Tibial nerve (tissue), 3 donors: ENCODE data around the gene LANCL2.

Experiments used
- CTCF ChIP-seq, 5 experiments: fragments of 200-600 bp in 3 of 5; fragments of 450-650 bp in 2 of 5; sonication (generic) in 3 of 5; IDR thresholded peaks; one replicate each; pipeline ENCODE4 v1.5.1; 2016 to 2019; ENCODE audit warnings: antibody characterized with exemption in 5 of 5, mild to moderate bottlenecking in 3 of 5, moderate library complexity in 2 of 5
- POLR2A ChIP-seq, 2 donors: fragments of 450-650 bp; IDR thresholded peaks; one replicate each; pipeline ENCODE4 v1.6.1; 2017; ENCODE audit warnings: antibody characterized with exemption in 2 of 2, mild to moderate bottlenecking in 2 of 2, moderate library complexity in 2 of 2

- no peak for TF ChIP-seq POLR2A (IDR thresholded peaks at IDR 0.05)
- TF ChIP-seq CTCF (IDR thresholded peaks at IDR 0.05) = no peak
Measured at GRCh38 chr7:55366461-55367070, 1.4 kb downstream of the LANCL2 start.
